ENCODE measurements around the gene CDH12. TPM values are rescaled to one million over a fixed set of nuclear protein-coding genes. Genes with fewer than 3 reads are reported as not detected.

The CDH12 gene
- total RNA-seq, 1 experiment from 2014 or later, result not detected

DNA sequence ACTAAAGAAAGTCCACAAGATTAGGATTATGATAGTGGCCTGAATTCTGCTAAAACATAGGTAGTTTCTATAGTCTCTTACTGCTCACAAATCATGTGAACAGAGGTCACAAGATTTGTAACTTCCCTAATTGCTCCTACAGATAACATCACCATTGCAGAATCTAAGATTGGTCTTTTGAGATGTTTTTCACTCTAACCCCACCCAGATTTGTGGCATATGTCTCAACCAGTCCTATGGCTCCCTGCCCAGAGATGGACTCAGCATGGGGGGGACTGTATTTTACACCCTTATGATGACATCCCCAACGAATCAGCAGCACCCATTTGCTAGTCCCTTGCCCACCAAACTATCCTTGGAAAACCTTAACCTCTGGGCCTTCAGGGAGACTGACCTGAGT lies 1046.2 kb downstream of the CDH12 start:
- no peak overlapping the region for H4K5ac ChIP-seq (ENCODE audit: insufficient read length, low read depth, low read length)
- H2BK12ac ChIP-seq (ENCODE audit: insufficient read length, low read depth, low read length), result no peak overlapping the region
- H3K79me1 ChIP-seq (ENCODE audit: insufficient read depth, low read depth, low read length, poor library complexity, severe bottlenecking), result no peaks in the 10 kb centered on the region
- no peak overlapping the region for H4K8ac ChIP-seq (replicated peaks; ENCODE audit: insufficient read length, low read depth, low read length)
- H3K56ac ChIP-seq (ENCODE audit: insufficient read length, low read depth, low read length), result no peak overlapping the region
- no peaks in the 10 kb centered on the region for H3K79me2 ChIP-seq (ENCODE audit: insufficient read depth, low read length)
- no peak overlapping the region for H3K23ac ChIP-seq (ENCODE audit: insufficient read length, low read depth, low read length)
- H3K23me2 ChIP-seq (ENCODE audit: insufficient read length, low read depth, low read length, poor library complexity, severe bottlenecking), result no peaks in the 10 kb centered on the region
- H2BK5ac ChIP-seq (ENCODE audit: insufficient read length, low read length), result no peak overlapping the region
- H3K27me3 Mint-ChIP-seq (ENCODE audit: low read depth), result no peaks in the 10 kb centered on the region
- H3K4me1 ChIP-seq (ENCODE audit: insufficient read depth, low read length), result no peaks in the 10 kb centered on the region
- no CpG with 5 or more reads among the region's 1 CpG for WGBS (ENCODE audit: extremely low coverage, insufficient read length, low lambda C conversion rate)
- no peak overlapping the region for H4K91ac ChIP-seq (ENCODE audit: insufficient read length, low read depth, low read length)
- no peak overlapping the region for H2BK20ac ChIP-seq (ENCODE audit: low read depth, low read length, poor library complexity, severe bottlenecking)
- no peak overlapping the region for H3K14ac ChIP-seq (ENCODE audit: insufficient read depth, low read length)
- TF ChIP-seq, protein P1, sequence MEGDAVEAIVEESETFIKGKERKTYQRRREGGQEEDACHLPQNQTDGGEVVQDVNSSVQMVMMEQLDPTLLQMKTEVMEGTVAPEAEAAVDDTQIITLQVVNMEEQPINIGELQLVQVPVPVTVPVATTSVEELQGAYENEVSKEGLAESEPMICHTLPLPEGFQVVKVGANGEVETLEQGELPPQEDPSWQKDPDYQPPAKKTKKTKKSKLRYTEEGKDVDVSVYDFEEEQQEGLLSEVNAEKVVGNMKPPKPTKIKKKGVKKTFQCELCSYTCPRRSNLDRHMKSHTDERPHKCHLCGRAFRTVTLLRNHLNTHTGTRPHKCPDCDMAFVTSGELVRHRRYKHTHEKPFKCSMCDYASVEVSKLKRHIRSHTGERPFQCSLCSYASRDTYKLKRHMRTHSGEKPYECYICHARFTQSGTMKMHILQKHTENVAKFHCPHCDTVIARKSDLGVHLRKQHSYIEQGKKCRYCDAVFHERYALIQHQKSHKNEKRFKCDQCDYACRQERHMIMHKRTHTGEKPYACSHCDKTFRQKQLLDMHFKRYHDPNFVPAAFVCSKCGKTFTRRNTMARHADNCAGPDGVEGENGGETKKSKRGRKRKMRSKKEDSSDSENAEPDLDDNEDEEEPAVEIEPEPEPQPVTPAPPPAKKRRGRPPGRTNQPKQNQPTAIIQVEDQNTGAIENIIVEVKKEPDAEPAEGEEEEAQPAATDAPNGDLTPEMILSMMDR (conservative IDR thresholded peaks at IDR 0.05), result no peak
- no peaks in the 10 kb centered on the region for H4K20me1 ChIP-seq (ENCODE audit: control insufficient read depth, insufficient read depth, insufficient read length)
- H2BK15ac ChIP-seq (ENCODE audit: low read depth, low read length), result no peak overlapping the region
- no peak overlapping the region for H3K27ac Mint-ChIP-seq
- no peak overlapping the region for H2AFZ ChIP-seq (ENCODE audit: low read length)
- H3K36me3 Mint-ChIP-seq (ENCODE audit: insufficient read depth in 1 of 3, low read depth in 3 of 3), result no peaks in the 10 kb centered on the region
- no peak overlapping the region for H3K4ac ChIP-seq (ENCODE audit: low read depth, low read length)
- H3K9me3 Mint-ChIP-seq, result no peaks in the 10 kb centered on the region; a peak in 1 of 5 replicates
- no peaks in the 10 kb centered on the region for H3K9me3 ChIP-seq (ENCODE audit: control insufficient read depth, low read depth, low read length)
- H3K4me2 ChIP-seq (ENCODE audit: insufficient read depth, insufficient read length, low read length), result no peak overlapping the region
- H3K4me3 Mint-ChIP-seq, result no peak overlapping the region
- no peak overlapping the region for H3K9ac ChIP-seq (ENCODE audit: extremely low read depth, insufficient read length, low read length)
- no peak for DNase-seq
- H3K27ac ChIP-seq (ENCODE audit: insufficient read length, low read depth, low read length), result no peak overlapping the region
- no peak overlapping the region for H2AK5ac ChIP-seq (ENCODE audit: insufficient read length, low read length)
- H3K4me1 Mint-ChIP-seq, result peaks cover 0 to 6% of the 10 kb centered on the region in 2 experiments; a peak in 3 of 4 replicates
- H2BK120ac ChIP-seq (ENCODE audit: low read depth, low read length, poor library complexity, severe bottlenecking), result no peak overlapping the region
- H3T11ph ChIP-seq (ENCODE audit: low read length), result no peak overlapping the region
- no peak overlapping the region for H3K18ac ChIP-seq (ENCODE audit: insufficient read length, low read depth, low read length)
- no peaks in the 10 kb centered on the region for H3K27me3 ChIP-seq (ENCODE audit: insufficient read depth, low read length)
